HG03045 (cell line): Measurements from ENCODE around the gene GSDMA.
A peak's percentile ranks its signal among the peaks of the same experiment; 100 is the strongest.

Source experiments
- ATAC-seq: cut with Tn5 transposase; IDR thresholded peaks from one replicate; pipeline ENCODE4 v1.9.1; 2021; ENCODE audit warnings: mild to moderate bottlenecking, moderate library complexity; ENCODE audit not compliant: unreplicated experiment

Gene GSDMA

GRCh38 chr17:40018211-40019121 is 55.7 kb downstream of the GSDMA start:
- no peak for ATAC-seq

DNA sequence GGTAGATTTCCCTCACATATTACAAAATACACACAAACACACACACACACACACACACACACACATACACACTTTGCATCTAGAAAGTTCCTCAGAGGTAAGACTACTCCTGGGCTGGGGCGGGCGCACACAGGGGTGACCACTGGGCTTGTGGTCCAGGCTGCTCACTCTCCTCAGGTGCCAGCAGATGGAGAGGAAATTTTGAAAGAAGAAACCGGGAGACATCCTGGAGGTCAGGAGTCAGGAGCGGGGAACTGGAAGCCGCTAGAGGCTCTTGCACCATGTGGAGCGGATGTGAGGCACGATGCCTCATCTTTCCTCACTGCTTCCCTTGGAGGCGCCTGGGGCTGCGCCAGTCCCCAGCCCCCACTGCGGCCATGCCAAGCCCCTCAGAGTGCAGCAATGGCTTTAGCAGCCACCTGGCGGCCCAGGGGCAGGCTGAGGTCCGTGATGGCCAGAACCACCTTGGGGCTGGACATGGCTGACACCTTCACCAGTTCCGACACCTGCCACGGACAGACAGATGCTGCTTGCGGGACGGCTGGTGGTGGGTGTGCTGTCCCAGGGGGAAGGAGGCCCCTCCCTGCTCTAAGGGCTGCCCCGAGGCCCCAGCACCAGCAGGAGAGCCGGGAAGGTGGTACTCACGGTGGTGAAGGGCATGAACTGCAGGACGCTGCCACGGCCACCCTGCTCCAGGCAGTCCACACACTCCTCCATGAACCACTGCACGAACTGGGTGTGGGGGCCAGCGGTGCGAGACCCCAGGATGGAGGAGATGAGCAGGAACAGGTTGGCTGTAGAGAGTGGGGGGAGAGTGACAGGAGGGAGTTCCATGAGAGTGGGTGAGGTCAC is 56.6 kb downstream of the GSDMA start:
- no peak for ATAC-seq

- ATAC-seq, result no peak
Observed at GRCh38 chr17:40020146-40020545, 57.3 kb downstream of the GSDMA start.

GRCh38 chr17:40021451-40021971 is 58.7 kb downstream of the GSDMA start:
- no peak for ATAC-seq

- ATAC-seq, result no peak
Observed at GRCh38 chr17:40022497-40022896, 59.7 kb downstream of the GSDMA start.

- no peak for ATAC-seq
Observed at GRCh38 chr17:40022961-40023541, 60.2 kb downstream of the GSDMA start.

- ATAC-seq, result no peak
Observed at GRCh38 chr17:40023590-40024292, 60.9 kb downstream of the GSDMA start.

DNA sequence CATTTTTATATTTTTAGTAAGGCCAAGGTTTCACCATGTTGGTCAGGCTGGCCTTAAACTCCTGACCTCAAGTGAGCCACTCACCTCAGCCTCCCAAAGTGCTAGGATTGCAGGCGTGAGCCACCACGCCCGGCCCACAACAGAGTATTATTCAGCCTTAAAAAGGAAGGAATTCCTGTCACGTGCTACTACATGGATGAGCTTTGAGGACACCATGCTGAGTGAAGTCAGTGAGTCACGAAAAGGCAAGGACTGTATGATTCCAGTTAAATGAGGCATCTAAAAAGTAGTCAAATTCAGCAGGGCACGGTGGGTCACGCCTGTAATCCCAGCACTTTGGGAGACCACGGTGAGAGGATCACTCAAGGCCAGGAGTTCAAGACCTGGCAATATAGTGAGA is 62.1 kb downstream of the GSDMA start:
- ATAC-seq, result no peak

DNA sequence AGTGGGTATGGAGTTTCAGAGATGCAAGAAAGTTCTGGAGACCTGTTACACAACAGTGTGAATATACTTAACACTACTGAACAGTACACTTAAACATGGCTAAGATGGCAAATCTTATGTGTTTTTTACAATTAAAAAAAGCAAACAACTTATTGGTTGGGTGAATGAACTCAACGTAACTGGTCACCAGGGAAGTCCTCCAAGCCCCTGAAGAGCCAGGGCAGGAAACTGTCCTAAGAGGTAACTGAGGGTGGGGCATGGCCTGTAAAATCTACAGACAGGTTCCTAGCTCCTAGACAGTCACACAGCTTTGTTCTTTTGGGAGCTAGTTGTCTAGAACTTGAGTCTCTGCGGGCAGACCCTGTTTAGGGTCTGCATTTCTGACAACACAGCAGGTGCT is 62.8 kb downstream of the GSDMA start:
- no peak for ATAC-seq

- no peak for ATAC-seq
Observed at GRCh38 chr17:40025991-40026815, 63.4 kb downstream of the GSDMA start.

- peak; percentile 47 for ATAC-seq
Observed at GRCh38 chr17:40026816-40027613, 64.2 kb downstream of the GSDMA start.
